ENCODE results near the gene C13orf42. TPM values are rescaled to one million over a fixed set of nuclear protein-coding genes. Genes with fewer than 3 reads are reported as not detected.

The C13orf42 gene
- not detected for total RNA-seq
- polyA plus RNA-seq: under 1 TPM in 1 of 2 donors, not detected in 1; 0.04 TPM
- long read RNA-seq, donor 1: 0 reads
- long read RNA-seq, donor 2: 0 reads
- long read RNA-seq, donor 3: 0 reads

DNA sequence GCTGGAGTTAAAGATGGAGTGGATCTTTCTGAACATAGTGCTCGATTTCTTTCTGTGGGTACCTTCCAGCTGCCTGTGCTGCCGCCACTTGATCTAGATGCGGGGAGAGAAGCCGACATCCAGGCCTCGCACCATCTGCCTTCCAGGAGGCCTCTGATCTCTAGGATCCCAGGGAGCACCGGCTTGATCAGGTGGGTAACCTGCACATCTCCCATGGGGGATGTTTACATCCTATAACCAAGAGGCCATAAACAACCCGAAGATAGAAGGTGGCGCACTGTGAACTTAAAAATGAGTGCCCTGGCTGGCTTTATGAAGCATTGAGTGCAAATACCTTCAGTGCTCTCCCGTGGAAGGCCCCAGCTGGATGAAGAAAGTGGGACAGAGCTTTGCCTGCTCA, at the start of gene C13orf42:
C13orf42 (minus strand) TSS at position 101 of the 400 bp plus-strand sequence; CDS start at position 36, 65 bp downstream.
- Histone ChIP-seq H3K27ac (no peak within 1 kb of the TSS), H3K4me1 (ENCODE audit: insufficient read depth) (no peaks in the 10 kb centered on the region), H3K9me3 (no peaks in the 10 kb centered on the region), H3K4me3 (no peak within 1 kb of the TSS), H3K27me3 (no peaks in the 10 kb centered on the region), H3K36me3 (no peaks in the 10 kb centered on the region)
- no peak for DNase-seq
- WGBS, 3 donors: 90 to 94% (median 92%) methylated on average over 9 of the region's 9 CpGs
- TF ChIP-seq EP300 (IDR thresholded peaks at IDR 0.05) (no peak), POLR2A (IDR thresholded peaks at IDR 0.05) (no peak)
- TF ChIP-seq, protein P1, sequence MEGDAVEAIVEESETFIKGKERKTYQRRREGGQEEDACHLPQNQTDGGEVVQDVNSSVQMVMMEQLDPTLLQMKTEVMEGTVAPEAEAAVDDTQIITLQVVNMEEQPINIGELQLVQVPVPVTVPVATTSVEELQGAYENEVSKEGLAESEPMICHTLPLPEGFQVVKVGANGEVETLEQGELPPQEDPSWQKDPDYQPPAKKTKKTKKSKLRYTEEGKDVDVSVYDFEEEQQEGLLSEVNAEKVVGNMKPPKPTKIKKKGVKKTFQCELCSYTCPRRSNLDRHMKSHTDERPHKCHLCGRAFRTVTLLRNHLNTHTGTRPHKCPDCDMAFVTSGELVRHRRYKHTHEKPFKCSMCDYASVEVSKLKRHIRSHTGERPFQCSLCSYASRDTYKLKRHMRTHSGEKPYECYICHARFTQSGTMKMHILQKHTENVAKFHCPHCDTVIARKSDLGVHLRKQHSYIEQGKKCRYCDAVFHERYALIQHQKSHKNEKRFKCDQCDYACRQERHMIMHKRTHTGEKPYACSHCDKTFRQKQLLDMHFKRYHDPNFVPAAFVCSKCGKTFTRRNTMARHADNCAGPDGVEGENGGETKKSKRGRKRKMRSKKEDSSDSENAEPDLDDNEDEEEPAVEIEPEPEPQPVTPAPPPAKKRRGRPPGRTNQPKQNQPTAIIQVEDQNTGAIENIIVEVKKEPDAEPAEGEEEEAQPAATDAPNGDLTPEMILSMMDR (IDR thresholded peaks at IDR 0.05): no peak
- intact Hi-C loops (cut with DNase I): no loop called here

DNA sequence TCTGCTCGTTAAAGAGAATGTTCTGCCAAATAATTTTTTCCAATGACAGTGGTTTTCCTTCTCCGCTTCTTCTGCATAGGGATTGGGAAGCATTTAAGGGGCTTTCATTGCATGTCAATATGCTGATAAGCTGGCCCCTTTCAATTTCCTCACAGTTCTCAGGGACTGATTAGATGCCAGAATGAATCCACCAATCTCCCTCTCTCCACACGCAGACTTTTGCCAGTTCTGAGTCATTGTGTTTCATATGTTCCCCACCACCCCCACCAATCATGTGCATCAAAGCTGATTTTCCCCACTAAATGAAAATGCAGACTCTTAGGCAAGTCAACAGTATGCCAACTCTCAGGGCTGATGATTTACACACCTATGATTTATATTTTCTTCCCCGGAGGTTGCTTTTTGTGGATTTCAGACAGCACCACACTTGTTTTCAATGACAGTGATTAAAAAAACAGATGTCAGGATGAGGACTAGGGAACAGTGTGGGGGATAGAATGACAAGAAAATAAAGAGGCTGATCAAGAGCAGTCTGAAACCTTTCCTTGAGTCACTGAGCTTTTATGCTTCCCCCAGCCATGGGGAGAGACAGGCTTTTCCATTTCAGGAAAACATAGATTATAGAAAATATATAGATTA, 47.9 kb upstream of the C13orf42 start:
- no peaks in the 10 kb centered on the region for H3K4me1 ChIP-seq (ENCODE audit: insufficient read depth)
- H3K9me3 ChIP-seq: no peaks in the 10 kb centered on the region
- intact Hi-C loops (cut with DNase I): no loop called here
- WGBS, 3 donors: 26 to 32% (median 26%) methylated on average over 4 of the region's 4 CpGs
- DNase-seq: no peak
- H3K27ac ChIP-seq: no peak overlapping the region
- H3K36me3 ChIP-seq: no peaks in the 10 kb centered on the region
- no peak overlapping the region for H3K4me3 ChIP-seq
- H3K27me3 ChIP-seq: no peaks in the 10 kb centered on the region
- TF ChIP-seq POLR2A (IDR thresholded peaks at IDR 0.05) (no peak), EP300 (IDR thresholded peaks at IDR 0.05) (no peak)
- TF ChIP-seq, protein P1 (IDR thresholded peaks at IDR 0.05): no peak

DNA sequence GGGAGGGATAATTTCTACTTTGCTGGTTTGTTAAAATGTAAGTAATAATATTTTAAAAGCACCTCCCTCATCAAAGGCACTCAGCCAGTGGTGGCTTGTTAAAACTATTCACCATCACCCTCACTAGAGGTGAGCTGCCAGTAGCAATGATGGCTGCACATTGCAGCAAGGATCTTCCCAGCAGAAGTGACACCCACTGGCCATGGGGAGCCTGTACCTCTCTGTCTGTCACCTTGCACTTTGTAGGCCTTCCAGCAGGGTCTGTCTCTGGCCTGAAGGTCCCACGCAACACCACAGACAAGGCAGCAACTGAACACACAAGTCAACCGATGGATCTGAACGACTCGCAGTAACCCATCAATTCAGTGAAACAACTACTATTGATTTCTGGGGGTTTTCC, 47.3 kb upstream of the C13orf42 start:
- H3K9me3 ChIP-seq: no peaks in the 10 kb centered on the region
- TF ChIP-seq POLR2A (IDR thresholded peaks at IDR 0.05) (no peak), EP300 (IDR thresholded peaks at IDR 0.05) (no peak)
- TF ChIP-seq, protein P1 (IDR thresholded peaks at IDR 0.05): no peak
- H3K27ac ChIP-seq: no peak overlapping the region
- H3K36me3 ChIP-seq: no peaks in the 10 kb centered on the region
- H3K4me3 ChIP-seq: no peak overlapping the region
- 90 to 99% (median 91%) methylated on average over 4 of the region's 4 CpGs for WGBS, 3 donors
- no peaks in the 10 kb centered on the region for H3K27me3 ChIP-seq
- intact Hi-C loops (cut with DNase I): no loop called here
- no peaks in the 10 kb centered on the region for H3K4me1 ChIP-seq (ENCODE audit: insufficient read depth)
- no peak for DNase-seq

DNA sequence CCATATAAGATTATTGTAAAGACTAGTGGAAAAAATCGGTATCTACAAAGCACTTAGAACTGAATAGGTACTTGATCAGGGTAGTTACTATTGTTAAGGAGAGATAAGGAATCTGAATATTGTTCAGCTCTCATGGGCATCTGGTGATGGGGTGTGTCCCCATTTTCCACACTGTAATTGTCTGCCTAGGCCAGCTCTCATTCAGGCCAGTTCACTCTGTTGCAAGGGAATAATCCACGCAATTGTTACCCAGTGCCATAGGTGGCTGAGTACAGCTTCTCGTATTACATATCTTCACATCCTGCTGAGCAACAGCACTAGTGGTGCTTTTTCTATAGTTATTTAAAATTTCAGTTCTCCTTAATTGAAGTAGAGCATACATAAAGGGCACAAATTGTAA, 45.6 kb upstream of the C13orf42 start:
- WGBS, 3 donors: 93 to 100% (median 95%) methylated on average over 3 of the region's 3 CpGs

More for the DNA sequence above, 45.6 kb upstream of the C13orf42 start:
- Histone ChIP-seq H3K27me3 (no peaks in the 10 kb centered on the region), H3K27ac (no peak overlapping the region), H3K4me3 (no peak overlapping the region), H3K4me1 (ENCODE audit: insufficient read depth) (no peaks in the 10 kb centered on the region), H3K9me3 (no peaks in the 10 kb centered on the region), H3K36me3 (no peaks in the 10 kb centered on the region)
- TF ChIP-seq EP300 (IDR thresholded peaks at IDR 0.05) (no peak), POLR2A (IDR thresholded peaks at IDR 0.05) (no peak)
- TF ChIP-seq, protein P1 (IDR thresholded peaks at IDR 0.05): no peak
- no peak for DNase-seq
- intact Hi-C loops (cut with DNase I): no loop called here
